ENCODE measurements around the gene ZNF385C.
"Not testable (repeated sequence)": the region's sequence is repeated elsewhere in the genome, so short reads cannot be mapped to it uniquely, and the experiment has no call there.

Gene ZNF385C

DNA sequence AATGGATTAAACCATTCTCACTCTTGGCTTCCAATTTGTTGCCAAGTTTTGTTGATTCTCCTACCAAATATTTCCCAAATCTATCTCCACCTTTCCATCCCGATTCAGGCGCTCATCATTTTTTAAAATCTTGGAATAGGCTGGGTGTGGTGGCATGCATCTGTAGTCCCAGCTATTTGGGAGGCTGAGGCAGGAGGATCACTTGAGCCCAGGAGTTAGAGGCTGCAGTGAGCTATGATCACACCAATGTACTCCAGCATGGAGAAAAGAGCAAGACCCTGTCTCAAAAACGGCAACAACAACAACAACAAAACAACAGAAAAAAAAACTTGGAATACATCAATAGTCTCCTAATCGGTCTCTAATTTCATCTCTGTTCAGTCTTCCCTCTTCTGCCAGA, 79.3 kb downstream of the ZNF385C start:
- DNase-seq, result no peak

DNA sequence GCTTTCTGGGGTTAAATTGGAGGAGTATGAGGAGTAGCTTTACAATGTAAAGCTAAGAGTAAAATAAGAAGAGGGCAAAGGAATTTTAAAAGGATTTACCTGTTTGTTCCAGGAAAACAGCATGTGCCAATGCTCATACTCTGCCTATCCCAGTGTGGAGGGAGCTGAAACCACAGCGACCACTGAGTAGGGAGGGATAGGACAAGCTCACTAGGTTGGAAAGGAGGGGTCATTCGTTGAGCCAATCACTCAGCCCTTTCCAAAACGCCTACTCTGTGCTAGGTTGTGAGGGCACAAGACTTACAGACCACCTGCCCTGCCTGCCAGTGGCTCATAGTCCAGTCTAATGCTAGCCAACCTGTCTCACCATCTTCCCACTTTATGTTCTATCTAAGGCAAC, 79.9 kb downstream of the ZNF385C start:
- DNase-seq, result no peak

DNA sequence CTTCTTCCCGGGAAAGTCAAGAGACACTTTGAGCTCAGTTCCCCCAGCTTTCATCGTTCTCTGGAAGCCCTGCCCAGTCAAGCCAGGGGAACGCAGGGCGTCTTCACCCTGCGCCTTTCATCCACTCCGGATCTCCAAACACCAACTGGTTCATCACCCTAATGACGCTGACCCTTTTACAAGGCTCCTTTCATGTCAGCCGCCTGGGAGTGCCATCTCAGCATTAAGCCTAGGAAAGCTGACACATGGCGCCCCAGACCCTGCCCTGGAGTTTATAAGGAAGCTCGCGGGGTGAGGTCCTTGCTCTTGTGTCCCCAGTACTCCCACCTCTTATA, 80.4 kb downstream of the ZNF385C start:
- no peak for DNase-seq

DNA sequence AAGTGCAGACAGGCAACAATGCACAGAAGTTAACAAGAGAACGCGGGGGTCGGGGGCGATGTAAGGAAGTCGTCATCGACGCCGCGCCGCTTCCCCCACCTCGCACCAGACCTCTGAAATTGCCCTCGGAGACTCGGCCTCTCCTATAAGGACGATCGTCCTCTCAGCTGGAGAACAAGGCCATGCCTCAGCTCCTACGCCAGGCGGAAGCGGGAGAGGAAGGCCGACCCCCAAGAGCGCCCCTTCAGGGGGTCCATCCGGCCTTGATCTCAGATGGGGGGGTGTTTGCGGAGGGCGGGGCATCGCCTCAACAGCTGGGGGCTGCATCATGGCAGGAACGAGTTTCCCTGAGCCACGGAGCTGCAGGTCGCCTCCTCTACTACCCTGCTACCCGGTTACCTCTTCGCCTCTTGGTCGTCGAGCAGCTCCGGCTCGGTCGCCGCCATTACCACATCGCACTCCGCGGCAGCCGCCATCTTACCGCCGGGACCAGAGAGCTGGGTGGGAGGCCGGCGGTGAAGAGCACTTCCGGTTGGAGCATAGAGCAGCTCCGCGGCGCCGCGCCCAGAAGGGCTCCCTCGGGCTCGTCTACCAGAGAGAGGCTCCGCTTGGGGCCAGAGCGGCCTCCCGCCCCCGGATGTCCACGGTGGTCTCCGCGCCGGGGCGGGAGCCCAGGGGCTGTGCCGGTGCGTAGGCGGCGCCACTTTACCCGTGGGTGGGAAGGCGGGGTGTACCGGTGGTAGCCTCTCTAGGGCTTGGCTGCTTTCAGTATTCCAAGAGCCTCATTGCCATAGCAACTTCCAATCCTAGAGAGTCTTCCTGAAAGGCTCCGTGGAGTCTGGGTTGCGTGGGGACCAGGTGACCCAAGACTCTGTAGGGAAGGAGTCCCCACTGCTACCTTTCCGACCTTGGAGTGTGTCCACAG, 81.1 kb downstream of the ZNF385C start, which contains the start of gene DNAJC7:
Gene DNAJC7 (minus strand): TSS at position 499 of the 925 bp plus-strand sequence. CDS start 23 bp downstream, at position 476.
- peak; percentile 94 for DNase-seq

DNA sequence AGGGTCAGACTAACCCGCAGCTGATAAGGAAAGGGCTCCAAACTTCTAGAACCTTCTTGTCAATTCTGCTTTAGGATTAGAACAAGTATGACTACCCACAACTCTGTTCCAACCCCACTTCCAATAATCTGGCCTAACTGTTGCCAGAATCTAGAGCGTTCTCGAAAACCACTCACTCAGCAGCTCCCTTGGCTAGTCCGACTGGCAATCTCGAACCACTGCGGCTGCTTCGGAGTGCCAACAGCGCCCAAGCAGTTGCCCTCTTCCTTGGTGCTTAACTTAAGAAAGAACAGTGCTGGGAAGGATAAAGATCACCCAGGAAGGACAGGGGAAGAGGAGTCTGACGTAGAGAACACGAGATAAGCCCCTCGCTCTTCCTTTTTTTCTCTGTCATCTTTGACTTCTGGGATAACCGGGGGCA, 81.9 kb downstream of the ZNF385C start:
- DNase-seq, result no peak

DNA sequence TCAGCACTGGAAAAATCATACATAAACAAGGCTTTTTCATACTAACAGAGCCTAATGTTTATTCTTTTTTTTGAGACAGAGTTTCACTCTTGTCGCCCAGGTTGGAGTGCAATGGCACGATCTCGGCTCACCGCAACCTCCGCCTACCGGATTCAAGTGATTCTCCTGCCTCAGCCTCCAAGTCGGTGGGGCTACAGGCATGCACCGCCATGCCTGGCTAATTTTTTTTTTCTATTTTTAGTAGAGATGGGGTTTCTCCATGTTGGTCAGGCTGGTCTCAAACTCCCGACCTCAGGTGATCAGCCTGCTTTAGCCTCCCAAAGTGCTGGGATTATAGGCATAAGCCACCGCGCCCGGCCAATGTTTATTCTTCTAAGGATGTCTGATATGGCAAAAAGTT, 84.5 kb downstream of the ZNF385C start:
- not testable (repeated sequence) for DNase-seq

DNA sequence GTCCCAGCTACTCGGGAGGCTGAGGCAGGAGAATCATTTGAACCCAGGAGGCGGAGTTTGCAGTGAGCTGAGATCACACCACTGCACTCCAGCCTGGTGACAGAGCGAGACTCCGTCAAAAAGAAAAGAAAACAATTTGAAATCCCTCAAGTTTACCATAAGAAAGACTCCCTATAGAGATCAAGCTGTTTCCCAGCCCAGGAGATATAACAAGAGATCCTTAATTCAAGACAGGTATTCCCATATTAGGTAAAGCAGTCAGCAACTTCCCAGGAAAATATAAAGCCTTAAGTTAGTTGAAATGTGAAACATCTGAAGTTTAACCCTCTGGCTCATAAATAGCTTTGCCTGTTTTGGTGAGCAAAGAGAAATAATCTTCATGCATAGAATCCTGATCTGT, 85.9 kb downstream of the ZNF385C start:
- not testable (repeated sequence) for DNase-seq

DNA sequence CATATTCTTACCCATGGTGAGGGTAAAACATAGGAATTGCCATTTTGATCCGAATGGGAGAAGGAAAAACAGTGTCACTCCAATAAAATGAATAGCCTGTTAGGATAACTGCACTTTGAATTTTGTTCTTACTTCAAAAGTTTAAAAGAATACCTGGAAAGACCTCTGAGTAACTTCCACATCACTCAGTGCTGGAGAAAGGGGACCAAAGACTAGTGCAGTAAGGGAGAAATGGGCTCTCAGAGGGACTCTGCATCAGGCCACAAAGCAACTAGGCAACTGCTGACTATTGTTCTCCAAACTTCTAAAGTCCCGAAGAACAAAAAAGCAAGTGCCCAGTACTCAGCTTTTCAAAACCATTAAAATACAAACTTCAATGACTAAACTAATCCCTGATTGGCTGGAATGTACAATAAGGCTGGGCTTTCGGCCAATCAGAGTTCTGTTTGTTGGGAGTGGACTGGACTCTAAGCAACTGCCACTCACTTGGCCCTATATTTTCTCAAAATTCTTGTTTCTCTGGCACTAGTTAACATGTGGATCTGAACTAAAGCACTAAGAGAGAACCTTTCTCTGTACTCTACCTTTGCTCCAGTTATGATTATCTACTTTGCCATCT, 87.3 kb downstream of the ZNF385C start:
- peak; percentile 20 for DNase-seq

DNA sequence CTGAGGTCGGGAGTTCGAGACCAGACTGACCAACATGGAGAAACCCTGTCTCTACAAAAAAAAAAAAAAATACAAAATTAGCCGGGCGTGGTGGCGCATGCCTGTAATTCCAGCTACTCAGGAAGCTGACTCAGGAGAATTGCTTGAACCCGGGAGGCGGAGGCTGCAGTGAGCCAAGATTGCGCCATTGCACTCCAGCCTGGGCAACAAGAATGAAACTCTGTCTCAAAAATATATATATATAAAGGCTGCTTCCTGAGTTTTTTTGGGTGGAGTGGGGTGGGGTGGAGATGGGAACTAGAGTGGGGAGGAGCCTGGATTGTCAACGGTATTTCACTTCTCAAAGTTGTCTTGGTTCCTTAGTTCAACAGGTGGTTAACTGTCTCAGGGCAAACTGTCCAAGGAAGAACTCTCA, 88.0 kb downstream of the ZNF385C start:
- DNase-seq, result peak; percentile 58

DNA sequence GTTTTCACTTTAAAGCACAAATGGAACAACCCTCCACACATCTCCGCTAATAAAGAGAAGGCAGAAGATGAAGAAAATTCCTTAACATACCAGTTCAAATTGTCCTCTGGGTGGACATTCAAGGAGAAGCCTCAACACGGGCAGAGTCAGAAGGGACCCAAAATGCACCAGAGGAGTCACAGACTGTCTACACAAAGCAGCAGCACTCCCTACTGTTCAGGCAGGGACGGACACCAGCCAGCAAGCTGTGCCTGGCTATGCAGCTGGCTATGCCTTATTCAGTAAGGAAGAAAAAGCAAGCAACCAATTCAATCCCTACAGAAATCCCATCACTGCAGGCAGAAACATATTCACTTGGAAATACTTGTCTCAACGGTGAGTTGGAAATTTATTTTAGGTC, 89.1 kb downstream of the ZNF385C start:
- no peak for DNase-seq

DNA sequence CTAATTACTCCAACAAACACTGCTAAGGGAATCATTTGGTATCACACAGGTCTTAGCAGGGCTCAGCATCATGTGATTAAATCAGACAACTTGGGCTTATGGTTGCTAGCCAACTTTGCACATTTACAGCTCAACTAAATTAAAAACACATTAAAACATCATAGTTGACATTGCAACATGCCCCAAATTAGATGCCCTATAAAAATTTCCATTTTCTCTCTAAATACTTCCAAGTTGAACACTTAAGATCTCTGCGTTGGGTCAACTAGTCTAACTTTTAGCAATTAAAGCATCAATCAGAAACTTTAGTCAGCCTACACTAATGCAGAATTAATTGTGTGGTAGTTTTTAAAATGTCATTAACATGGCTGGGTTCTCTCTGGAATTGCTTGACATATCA, 93.1 kb downstream of the ZNF385C start:
- peak; percentile 22 for DNase-seq

DNA sequence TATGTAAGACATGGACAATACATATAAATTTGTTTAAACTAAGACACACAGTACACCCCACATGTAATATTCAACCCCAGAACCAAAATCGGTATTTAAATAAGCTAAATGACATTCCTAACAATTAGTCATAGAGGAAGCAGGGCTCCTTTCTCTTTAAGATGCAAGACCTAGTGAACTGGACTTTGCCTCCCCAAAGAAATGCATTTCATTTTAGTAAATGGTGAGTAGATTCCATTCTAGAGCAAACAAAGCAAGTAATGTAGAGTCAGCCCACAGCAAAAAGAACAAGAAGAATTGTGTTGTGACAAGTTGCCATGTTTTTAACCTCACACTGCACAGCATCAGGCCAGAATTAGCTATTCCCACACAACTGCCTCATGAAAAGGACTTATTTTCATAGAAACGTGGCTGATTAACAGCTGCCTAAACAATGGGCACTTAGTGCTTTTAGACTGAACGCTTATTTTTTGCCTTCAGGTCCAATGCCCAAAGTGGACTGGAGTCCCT, 95.4 kb downstream of the ZNF385C start:
- DNase-seq, result peak; percentile 33

DNA sequence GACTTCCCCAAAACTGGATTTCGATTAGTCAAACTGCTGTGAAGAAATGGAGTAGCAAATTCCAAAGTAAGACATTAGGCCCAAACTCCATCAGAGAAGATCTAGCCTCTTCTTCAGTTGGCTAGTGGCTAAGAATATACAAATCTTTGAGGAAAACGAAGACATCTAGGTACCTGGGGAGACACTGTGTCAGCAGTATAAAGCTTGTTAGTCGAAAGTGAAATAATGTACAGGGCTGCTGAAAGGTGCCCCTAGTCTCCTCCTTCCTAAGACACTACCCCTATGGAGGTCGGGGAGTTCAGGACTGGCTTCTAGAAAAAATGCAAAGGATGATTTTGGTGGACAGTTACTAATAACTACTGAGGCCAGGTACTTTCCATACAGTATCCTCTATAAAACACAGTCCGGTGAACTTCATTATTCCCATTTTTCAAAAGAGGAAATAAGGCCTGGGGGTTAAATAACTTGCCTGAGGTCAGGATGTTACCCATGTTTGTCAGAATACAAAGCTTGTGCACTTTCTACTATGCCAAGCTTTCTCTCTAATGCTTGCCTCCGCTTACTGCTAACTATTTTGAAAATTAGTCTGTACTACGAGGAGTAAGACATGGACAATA, 96.0 kb downstream of the ZNF385C start:
- DNase-seq, result no peak

DNA sequence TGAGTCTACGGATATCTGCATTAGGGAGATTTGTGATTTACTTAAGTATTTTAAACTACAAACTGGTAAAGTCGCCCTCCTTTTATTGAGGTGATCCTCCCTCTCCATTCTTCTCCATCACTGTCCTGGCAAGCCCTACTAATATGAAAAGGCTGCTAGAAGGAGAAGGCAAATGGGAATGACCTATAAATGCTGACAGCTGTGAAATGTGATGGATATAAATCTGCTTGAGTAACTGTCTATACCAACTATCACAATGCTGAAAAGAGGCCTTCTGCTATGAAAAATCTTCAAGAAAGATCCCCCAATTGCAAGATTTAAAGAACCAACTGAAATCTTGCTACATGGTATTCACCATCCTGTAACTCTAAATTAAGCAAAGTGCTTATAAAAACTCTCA, 96.5 kb downstream of the ZNF385C start:
- no peak for DNase-seq

DNA sequence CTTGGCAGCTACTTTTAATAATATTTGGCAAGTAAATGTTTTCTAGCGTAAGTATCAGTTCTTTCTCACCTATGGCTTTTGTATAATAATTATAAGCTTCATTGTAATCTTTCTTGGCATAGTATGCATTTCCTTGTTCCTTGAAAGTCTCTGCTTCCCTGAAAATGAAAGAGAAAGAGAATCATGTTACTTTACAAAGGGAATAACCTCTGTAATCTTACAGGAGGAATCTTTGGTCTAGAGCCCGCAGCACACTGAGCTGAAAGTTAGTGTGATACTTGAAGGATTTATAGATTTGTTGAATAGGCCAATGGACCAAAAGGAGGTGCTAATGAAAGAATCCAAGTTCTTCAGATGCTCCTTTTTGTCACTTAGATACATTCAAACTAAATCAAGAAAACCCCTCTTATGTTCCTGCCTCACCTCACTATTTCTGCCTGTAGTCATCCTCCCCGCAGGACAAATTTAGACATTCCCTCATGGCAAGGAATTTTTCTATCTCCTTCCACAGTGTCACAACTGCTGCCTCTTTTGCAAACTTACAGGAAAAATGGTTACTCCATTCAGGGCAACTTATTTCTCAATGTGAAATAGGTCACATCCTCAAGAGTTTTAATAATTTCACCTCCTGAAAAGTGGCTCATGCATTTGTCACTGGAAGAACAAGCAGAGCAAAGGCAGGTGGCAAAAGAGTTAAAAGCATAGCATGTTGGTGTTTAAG, 97.7 kb downstream of the ZNF385C start:
- no peak for DNase-seq

DNA sequence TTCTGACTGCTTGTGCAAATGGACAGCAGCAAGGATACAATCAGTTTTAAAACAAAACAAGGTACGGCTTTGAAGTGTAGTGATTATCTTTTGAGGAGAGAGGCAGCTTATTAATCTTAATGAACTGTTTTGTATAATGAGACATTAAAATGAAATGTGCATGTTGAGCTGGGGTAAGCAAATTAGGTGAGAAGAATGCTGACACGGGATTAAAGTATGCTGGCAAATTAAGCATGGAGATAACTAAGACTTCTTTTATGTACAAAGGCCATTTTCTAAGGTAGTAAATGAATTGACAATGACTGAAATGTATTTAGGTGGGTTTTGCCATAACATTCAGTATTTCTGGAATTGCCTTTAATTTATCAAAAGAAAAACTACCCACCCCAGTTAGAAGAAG, 99.8 kb downstream of the ZNF385C start:
- no peak for DNase-seq

DNA sequence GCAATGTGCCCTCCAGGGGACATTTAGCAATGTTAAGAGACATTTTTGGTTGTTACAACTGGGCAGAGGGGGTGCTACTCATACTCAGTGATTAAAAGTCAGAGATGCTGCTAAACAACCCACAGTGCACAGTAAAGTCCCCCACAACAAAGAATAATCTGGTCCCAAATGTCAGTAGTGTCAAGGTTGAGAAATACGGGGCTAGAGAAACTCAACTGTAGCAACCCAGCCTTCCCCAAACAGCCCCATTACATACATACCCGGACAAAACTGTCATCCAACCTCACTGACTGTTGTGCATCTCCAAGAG, 101.5 kb downstream of the ZNF385C start:
- DNase-seq, result no peak

DNA sequence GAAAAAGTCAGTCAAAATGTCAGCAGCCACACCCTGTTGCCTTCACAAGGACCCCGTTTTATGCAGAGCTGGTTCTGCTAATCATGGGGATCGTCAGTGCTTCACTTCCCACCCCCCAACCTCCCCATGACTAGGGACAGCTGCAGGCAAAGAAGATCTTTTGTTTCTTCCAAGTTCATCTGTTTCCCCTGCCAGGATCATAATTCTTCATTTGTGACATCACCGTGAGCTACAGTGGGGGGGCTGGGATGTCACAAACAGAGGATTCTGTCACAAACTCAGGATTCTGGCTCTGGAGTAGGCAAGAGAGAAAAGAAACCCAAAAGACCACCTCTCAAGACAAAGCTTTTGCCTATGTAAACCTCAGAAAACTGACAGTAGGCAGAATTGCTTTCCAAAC, 105.7 kb downstream of the ZNF385C start:
- DNase-seq, result peak; percentile 17

DNA sequence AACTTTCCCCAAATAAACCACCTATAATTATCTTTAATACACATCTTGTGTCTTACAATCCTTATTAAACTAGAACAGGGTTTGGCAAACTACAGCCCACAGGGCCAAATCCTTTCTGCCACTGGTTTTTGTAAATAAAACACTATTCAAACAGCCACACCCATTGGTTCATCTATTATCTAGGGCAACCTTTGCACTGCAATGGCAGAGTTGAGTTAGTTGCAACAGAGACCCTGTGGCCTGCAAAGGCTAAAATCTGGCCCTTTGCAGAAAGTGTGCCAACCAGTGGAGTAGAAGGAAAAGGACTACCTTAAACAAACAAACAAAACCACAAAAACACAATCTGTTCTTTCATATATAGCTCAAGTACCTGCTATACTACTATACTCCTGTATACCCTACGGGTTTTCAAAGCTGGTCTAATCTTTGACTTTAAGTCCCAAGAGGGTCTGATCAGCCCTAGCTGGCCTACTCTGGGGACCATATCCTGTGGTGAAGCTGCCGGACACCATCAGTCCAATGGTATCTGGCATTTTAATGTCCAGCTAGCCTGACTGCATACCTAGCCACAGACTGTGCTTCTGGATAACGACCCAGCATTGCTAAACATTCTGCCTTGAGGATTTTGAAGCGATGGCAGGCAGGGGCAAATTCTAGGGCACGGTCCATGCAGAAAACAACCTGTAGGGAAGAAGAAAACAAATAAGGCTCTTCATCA, 108.4 kb downstream of the ZNF385C start:
- no peak for DNase-seq

DNA sequence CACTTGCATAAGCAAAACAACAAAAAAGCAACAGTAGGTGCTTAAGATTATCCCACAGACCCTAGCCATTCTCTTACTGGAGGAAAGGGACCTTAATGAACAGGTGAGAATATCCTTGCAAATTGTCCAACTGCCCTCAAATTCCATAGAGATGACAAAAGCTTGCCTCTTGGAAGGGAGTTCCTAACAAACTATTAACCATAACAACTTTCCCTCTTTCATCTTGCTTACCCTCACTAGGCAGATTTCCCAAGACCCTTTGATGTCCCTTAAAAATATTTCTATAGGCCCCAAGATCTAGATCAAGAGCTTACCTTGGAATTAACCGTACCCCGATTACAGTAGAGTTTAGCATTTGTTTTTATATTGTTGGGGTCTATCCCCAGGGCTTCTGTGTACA, 109.9 kb downstream of the ZNF385C start:
- DNase-seq, result no peak

DNA sequence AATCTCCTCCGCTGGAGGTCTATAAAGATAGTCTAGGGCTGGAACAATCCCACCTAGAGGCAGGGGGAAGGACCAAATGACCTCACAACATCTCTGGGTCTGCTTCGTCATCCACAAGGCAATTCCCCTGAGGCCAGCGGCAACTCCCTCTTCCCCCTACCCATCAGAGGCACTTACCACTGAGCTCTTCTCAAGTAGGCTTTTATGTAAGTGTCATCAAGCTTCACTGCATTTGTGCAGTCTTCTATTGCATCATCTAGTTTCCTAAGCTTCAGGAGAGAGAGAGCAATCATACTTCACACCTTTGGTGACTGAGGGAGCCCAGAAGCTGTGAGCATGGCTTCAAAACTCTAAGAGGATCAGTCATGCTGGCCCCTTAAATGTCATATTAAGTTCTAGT, 110.6 kb downstream of the ZNF385C start:
- no peak for DNase-seq

DNA sequence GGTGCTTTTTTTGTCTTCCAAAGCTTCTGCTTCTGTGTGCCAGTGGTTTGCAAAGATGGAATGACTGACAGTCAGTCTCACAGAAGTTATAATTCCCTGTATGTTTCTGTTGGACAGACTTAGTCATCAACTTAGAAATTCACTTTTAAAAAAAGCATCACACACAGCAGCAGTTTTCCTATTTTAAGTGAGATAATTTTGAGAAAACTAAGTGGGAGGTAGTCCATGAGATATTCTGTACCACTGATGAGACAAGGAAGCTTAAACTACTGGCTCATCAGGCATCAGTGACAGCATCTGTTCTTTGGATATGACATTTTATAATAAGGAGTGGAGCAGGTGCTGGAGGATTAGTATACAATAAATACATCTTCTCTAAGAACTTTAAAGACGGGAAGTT, 111.6 kb downstream of the ZNF385C start:
- no peak for DNase-seq

Measured in fibroblast of skin of scalp (primary cell).